ENCODE data around the gene GALNT1.

DNA sequence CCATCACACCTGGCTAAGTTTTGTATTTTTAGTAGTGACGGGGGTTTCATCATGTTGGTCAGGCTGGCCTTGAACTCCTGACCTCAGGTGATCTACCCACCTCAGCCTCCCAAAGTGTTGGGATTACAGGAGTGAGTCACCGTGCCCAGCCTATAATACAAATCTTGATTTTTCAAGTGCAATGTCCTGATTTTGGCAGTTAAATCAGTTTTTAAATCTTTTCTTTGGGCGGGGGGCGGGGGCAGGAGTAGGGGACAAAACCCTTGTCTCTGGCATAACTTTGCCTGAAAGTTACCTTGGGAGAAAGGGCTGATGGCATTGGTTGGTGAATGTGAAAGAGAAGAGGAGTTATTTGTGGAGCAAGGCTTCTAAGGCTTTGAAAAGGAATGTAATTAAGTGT is 12.3 kb downstream of the GALNT1 start:
- TF ChIP-seq CTCF (IDR thresholded peaks at IDR 0.05), result no peak
- no peak for TF ChIP-seq POLR2A (IDR thresholded peaks at IDR 0.05)

Measured in stomach (tissue), 4 donors.